Breast epithelium (tissue), 4 donors: ENCODE results near the gene FRY. TPM values are rescaled to one million over a fixed set of nuclear protein-coding genes. Genes with fewer than 3 reads are reported as not detected.

Experiments
- DNase-seq, 2 donors: peaks; one replicate each; pipeline ENCODE4 v3.0.0-alpha.2; 2019; ENCODE audit warnings: low spot score in 2 of 2
- H3K27ac ChIP-seq, 2 donors: fragments of 200-600 bp; sonication (generic) in 1 of 2; one replicate each; pipeline ENCODE4 v1.5.1; 2016 to 2019; ENCODE audit warnings: mild to moderate bottlenecking in 1 of 2
- H3K27me3 ChIP-seq, 2 donors: fragments of 200-600 bp; sonication (generic) in 1 of 2; one replicate each; pipeline versions ENCODE4 v1.5.1 to v1.6.0; 2017 to 2019; ENCODE audit warnings: control low read depth in 1 of 2, mild to moderate bottlenecking in 1 of 2
- H3K36me3 ChIP-seq: fragments of 200-600 bp; one replicate; pipeline ENCODE4 v1.5.1; 2019
- H3K4me1 ChIP-seq, 2 donors: fragments of 200-600 bp; sonication (generic); one replicate each; pipeline ENCODE4 v1.5.1; 2016 to 2019; ENCODE audit warnings: control low read depth in 1 of 2
- H3K4me3 ChIP-seq, 3 donors: fragments of 200-600 bp; sonication (generic); 1 replicate in 2 of 3; 2 replicates in 1 of 3; pipeline ENCODE4 v1.5.1; 2016 to 2019; ENCODE audit warnings: mild to moderate bottlenecking in 3 of 3, moderate library complexity in 2 of 3
- H3K9me3 ChIP-seq, 2 donors: fragments of 200-600 bp; sonication (generic) in 1 of 2; one replicate each; pipeline ENCODE4 v1.5.1; 2016 to 2019; ENCODE audit warnings: control low read depth in 1 of 2
- CTCF ChIP-seq, 3 donors: fragments of 450-650 bp; IDR thresholded peaks; one replicate each; pipeline ENCODE4 v1.5.1; 2016 to 2017; ENCODE audit warnings: antibody characterized with exemption in 3 of 3, mild to moderate bottlenecking in 3 of 3, moderate library complexity in 3 of 3
- POLR2A ChIP-seq: fragments of 450-650 bp; IDR thresholded peaks from one replicate; pipeline ENCODE4 v1.6.1; 2016; ENCODE audit warnings: antibody characterized with exemption, mild to moderate bottlenecking, moderate library complexity
- POLR2AphosphoS5 ChIP-seq, 3 donors: sonication (generic); formaldehyde crosslinking; IDR thresholded peaks; one replicate each; pipeline ENCODE4 v1.6.1; 2017; ENCODE audit warnings: antibody characterized with exemption in 3 of 3
- intact Hi-C: fragments of 100-400 bp; cut with DNase I; formaldehyde crosslinking; loops from one replicate; pipeline ENCODE4 v1.15.1; 2023; ENCODE audit warnings: low total_unique reads
- total RNA-seq, 3 donors: library from RNA; depleted of rRNA; stranded (reverse); fragments of >200 nt; gene quantifications; one replicate each; pipeline ENCODE4 v1.1.0, GENCODE V29; 2016

Gene FRY
- total RNA-seq, 3 donors from 2014 or later: 41.0 to 52.8 (median 46.4) TPM

GRCh38 chr13:32208860-32209259, 177.3 kb downstream of the FRY start:
- Histone ChIP-seq H3K36me3 (no peaks in the 10 kb centered on the region), H3K4me1 (no peaks in the 10 kb centered on the region), H3K4me3 (no peak overlapping the region), H3K27me3 (no peaks in the 10 kb centered on the region), H3K9me3 (no peaks in the 10 kb centered on the region), H3K27ac (no peak overlapping the region)
- TF ChIP-seq POLR2AphosphoS5 (IDR thresholded peaks at IDR 0.05) (no peak), POLR2A (no peak), CTCF (IDR thresholded peaks at IDR 0.05) (no peak)
- intact Hi-C loops: no loop called here
- no peak for DNase-seq

- Histone ChIP-seq H3K27ac (no peak overlapping the region), H3K4me1 (no peaks in the 10 kb centered on the region), H3K4me3 (no peak overlapping the region), H3K27me3 (no peaks in the 10 kb centered on the region), H3K9me3 (no peaks in the 10 kb centered on the region), H3K36me3 (no peaks in the 10 kb centered on the region)
- intact Hi-C loops: no loop called here
- no peak for TF ChIP-seq POLR2AphosphoS5 (IDR thresholded peaks at IDR 0.05)
- TF ChIP-seq CTCF (IDR thresholded peaks at IDR 0.05): no peak
- TF ChIP-seq POLR2A: no peak
- no peak for DNase-seq
These were observed 178.1 kb downstream of the FRY start for GRCh38 chr13:32209652-32210051.

- Histone ChIP-seq H3K27ac (no peak overlapping the region), H3K4me3 (no peak overlapping the region), H3K27me3 (no peaks in the 10 kb centered on the region), H3K9me3 (no peaks in the 10 kb centered on the region), H3K36me3 (no peaks in the 10 kb centered on the region), H3K4me1 (no peaks in the 10 kb centered on the region)
- DNase-seq: no peak
- intact Hi-C loops: no loop called here
- TF ChIP-seq CTCF (IDR thresholded peaks at IDR 0.05): no peak
- TF ChIP-seq POLR2A: no peak
- no peak for TF ChIP-seq POLR2AphosphoS5 (IDR thresholded peaks at IDR 0.05)
These were observed 178.5 kb downstream of the FRY start for GRCh38 chr13:32210101-32210500.

- TF ChIP-seq POLR2A: no peak
- TF ChIP-seq CTCF (IDR thresholded peaks at IDR 0.05): no peak
- no peak for TF ChIP-seq POLR2AphosphoS5 (IDR thresholded peaks at IDR 0.05)
- no peak for DNase-seq
- H3K27me3 ChIP-seq: no peaks in the 10 kb centered on the region
- no peaks in the 10 kb centered on the region for H3K36me3 ChIP-seq
- intact Hi-C loops: no loop called here
- H3K9me3 ChIP-seq: no peaks in the 10 kb centered on the region
- H3K4me1 ChIP-seq: no peaks in the 10 kb centered on the region
- no peak overlapping the region for H3K4me3 ChIP-seq
- no peak overlapping the region for H3K27ac ChIP-seq
These were observed 180.2 kb downstream of the FRY start for GRCh38 chr13:32211813-32212212.

- no peak for DNase-seq
- H3K36me3 ChIP-seq: no peaks in the 10 kb centered on the region
- H3K4me3 ChIP-seq: no peak overlapping the region
- no peaks in the 10 kb centered on the region for H3K9me3 ChIP-seq
- intact Hi-C loops: no loop called here
- H3K27ac ChIP-seq: no peak overlapping the region
- TF ChIP-seq POLR2A (no peak), POLR2AphosphoS5 (IDR thresholded peaks at IDR 0.05) (no peak), CTCF (IDR thresholded peaks at IDR 0.05) (no peak)
- H3K4me1 ChIP-seq: no peaks in the 10 kb centered on the region
- H3K27me3 ChIP-seq: no peaks in the 10 kb centered on the region
These were observed 180.8 kb downstream of the FRY start for GRCh38 chr13:32212421-32212820.
